SU-DHL-6 (cell line): ENCODE measurements around the gene PHF20.

Experiments
- EZH2phosphoT487 ChIP-seq: fragments of 200-600 bp; sonication (generic), shearing (Covaris generic); conservative IDR thresholded peaks from 2 replicates; pipeline ENCODE4 v1.6.1; 2018; ENCODE audit warnings: mild to moderate bottlenecking, antibody characterized with exemption, low read length, moderate library complexity, mixed read lengths
- TF ChIP-seq, protein P1 (sequence below): fragments of 200-600 bp; sonication (generic); IDR thresholded peaks from one replicate; pipeline ENCODE4 v1.5.1; 2017; ENCODE audit warnings: antibody characterized with exemption, mild to moderate bottlenecking, low read length, moderate library complexity; ENCODE audit not compliant: insufficient read depth, poor library complexity, severe bottlenecking

DNA sequence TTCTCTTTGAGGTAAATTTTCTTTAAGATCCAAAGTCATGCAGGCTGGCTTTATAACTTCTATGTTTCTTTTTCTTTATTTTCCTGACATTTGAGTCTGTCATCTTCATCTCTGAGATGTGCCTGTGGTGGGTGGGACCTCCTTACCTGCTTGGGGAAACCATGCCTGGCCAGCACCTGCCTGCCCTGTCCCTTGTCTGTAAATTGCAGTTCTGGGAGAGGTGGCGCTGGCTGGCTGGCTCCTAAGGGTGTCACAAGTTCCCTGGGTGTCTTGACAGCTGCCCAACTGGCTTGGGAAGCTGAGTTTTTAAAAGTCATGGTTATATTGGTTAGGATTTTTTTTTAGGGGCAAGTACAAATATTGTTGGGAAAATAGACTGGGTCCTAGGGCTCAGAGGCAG is 146.2 kb downstream of the PHF20 start:
- TF ChIP-seq, protein P1, sequence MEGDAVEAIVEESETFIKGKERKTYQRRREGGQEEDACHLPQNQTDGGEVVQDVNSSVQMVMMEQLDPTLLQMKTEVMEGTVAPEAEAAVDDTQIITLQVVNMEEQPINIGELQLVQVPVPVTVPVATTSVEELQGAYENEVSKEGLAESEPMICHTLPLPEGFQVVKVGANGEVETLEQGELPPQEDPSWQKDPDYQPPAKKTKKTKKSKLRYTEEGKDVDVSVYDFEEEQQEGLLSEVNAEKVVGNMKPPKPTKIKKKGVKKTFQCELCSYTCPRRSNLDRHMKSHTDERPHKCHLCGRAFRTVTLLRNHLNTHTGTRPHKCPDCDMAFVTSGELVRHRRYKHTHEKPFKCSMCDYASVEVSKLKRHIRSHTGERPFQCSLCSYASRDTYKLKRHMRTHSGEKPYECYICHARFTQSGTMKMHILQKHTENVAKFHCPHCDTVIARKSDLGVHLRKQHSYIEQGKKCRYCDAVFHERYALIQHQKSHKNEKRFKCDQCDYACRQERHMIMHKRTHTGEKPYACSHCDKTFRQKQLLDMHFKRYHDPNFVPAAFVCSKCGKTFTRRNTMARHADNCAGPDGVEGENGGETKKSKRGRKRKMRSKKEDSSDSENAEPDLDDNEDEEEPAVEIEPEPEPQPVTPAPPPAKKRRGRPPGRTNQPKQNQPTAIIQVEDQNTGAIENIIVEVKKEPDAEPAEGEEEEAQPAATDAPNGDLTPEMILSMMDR: no peak
- TF ChIP-seq EZH2phosphoT487: no peak
